Natural killer cell (primary cell): Measurements from ENCODE around the gene MIOS. TPM values are rescaled to one million over a fixed set of nuclear protein-coding genes. Genes with fewer than 3 reads are reported as not detected.
A peak's percentile ranks its signal among the peaks of the same experiment; 100 is the strongest.

Experiments
- ATAC-seq, 3 donors: fragments of 150-1000 bp in 2 of 3; fragments of 200-7000 bp in 1 of 3; cut with Tn5 transposase; 1 replicate in 1 of 3; 2 replicates in 2 of 3; pipeline ENCODE4 v1.10.0; 2021; ENCODE audit warnings: mild to moderate bottlenecking in 2 of 3, moderate library complexity in 2 of 3
- DNase-seq, 2 donors: peaks; one replicate each; pipeline versions ENCODE4 v3.0.0 to v3.0.0-alpha.2; 2013 to 2021; ENCODE audit warnings: mixed read lengths in 1 of 2
- H3K27ac ChIP-seq: one replicate; pipeline ENCODE4 v1.5.1; 2013; ENCODE audit warnings: mild to moderate bottlenecking, low read length
- H3K27me3 ChIP-seq: one replicate; pipeline ENCODE4 v1.6.1; 2013; ENCODE audit warnings: low read length; ENCODE audit not compliant: control insufficient read depth, insufficient read depth
- H3K36me3 ChIP-seq: one replicate; pipeline ENCODE4 v1.6.1; 2013; ENCODE audit warnings: low read length; ENCODE audit not compliant: control insufficient read depth, insufficient read depth
- H3K4me1 ChIP-seq: one replicate; pipeline ENCODE4 v1.6.1; 2013; ENCODE audit warnings: low read length; ENCODE audit not compliant: control insufficient read depth, insufficient read depth
- H3K4me3 ChIP-seq: one replicate; pipeline ENCODE4 v1.5.1; 2013; ENCODE audit warnings: low read length
- H3K9me3 ChIP-seq: one replicate; pipeline ENCODE4 v1.6.1; 2013; ENCODE audit warnings: low read length; ENCODE audit not compliant: control insufficient read depth, insufficient read depth
- H3K27ac Mint-ChIP-seq, 2 donors: one replicate each; pipeline ENCODE4 v1.8.0; 2022; ENCODE audit warnings: mild to moderate bottlenecking in 2 of 2, mixed read lengths in 2 of 2, moderate library complexity in 1 of 2
- H3K27me3 Mint-ChIP-seq, 2 donors: one replicate each; pipeline ENCODE4 v1.8.0; 2022; ENCODE audit warnings: low read depth in 2 of 2, mixed read lengths in 2 of 2
- H3K36me3 Mint-ChIP-seq: one replicate; pipeline ENCODE4 v1.8.0; 2022; ENCODE audit warnings: mixed read lengths
- H3K4me1 Mint-ChIP-seq, 2 donors: one replicate each; pipeline ENCODE4 v1.8.0; 2022; ENCODE audit warnings: mixed read lengths in 2 of 2
- H3K4me3 Mint-ChIP-seq: one replicate; pipeline ENCODE4 v1.8.0; 2022; ENCODE audit warnings: mild to moderate bottlenecking, moderate library complexity, mixed read lengths
- H3K9me3 Mint-ChIP-seq, 2 donors: one replicate each; pipeline ENCODE4 v1.8.0; 2022; ENCODE audit warnings: mixed read lengths in 2 of 2
- CTCF ChIP-seq: fragments of 200-600 bp; IDR thresholded peaks from one replicate; pipeline ENCODE4 v1.8.0; 2022; ENCODE audit warnings: antibody characterized with exemption
- WGBS: methylation state at CpG from one replicate; pipeline ENCODE4 v1.1.7; 2013; ENCODE audit warnings: missing lambda C conversion rate; ENCODE audit not compliant: insufficient coverage; 5-methylcytosine and 5-hydroxymethylcytosine counted together
- intact Hi-C: fragments of 100-400 bp; cut with micrococcal nuclease; formaldehyde crosslinking; loops from one replicate; pipeline ENCODE4 v1.14.2; 2022
- total RNA-seq, 4 donors: library from RNA; stranded (reverse); fragments of 120-200 nt in 1 of 4; gene quantifications; one replicate each; pipeline versions ENCODE4 v1.2.3 to v1.2.4, GENCODE V29; 2013 to 2022

The MIOS gene
- total RNA-seq, 3 donors from 2014 or later (not counting 1 experiment from before 2014, with no cell fraction given), result 23.5 to 30.9 (median 28.9) TPM

DNA sequence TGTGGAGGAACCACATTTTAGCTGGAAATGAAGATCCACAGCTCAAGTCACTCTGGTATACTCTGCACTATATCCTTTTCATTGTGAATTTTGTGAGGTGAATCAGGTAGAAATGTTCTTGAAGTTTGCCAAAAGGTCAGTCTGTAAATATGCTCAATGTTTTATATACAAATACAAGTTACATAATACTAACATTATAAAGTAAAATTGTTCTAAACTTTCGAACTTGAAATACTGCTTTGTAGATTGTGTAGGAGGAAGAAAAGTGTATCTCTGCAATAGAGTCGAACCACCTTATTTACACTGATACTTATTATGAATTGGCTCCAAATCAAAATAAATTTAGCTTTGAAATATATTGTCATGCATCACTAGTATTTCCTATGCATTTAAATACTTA is 7.0 kb downstream of the MIOS start:
- DNase-seq (no peak), ATAC-seq (no peak)
- H3K27me3 ChIP-seq, result no peaks in the 10 kb centered on the region
- H3K4me1 Mint-ChIP-seq, result peaks cover 22 to 23% of the 10 kb centered on the region in 2 donors
- no peak overlapping the region for H3K4me3 ChIP-seq
- intact Hi-C loops, result no loop called here
- H3K36me3 Mint-ChIP-seq, result no peaks in the 10 kb centered on the region
- H3K4me1 ChIP-seq, result peaks cover 7% of the 10 kb centered on the region
- TF ChIP-seq CTCF, result no peak
- WGBS, result no CpG with 5 or more reads among the region's 2 CpGs
- H3K9me3 Mint-ChIP-seq, result no peaks in the 10 kb centered on the region
- no peak overlapping the region for H3K4me3 Mint-ChIP-seq
- no peak overlapping the region for H3K27ac Mint-ChIP-seq
- H3K9me3 ChIP-seq, result no peaks in the 10 kb centered on the region
- H3K36me3 ChIP-seq, result peaks cover 6% of the 10 kb centered on the region
- no peaks in the 10 kb centered on the region for H3K27me3 Mint-ChIP-seq
- no peak overlapping the region for H3K27ac ChIP-seq

- Histone ChIP-seq H3K9me3 (no peaks in the 10 kb centered on the region), H3K36me3 (peaks cover 6% of the 10 kb centered on the region), H3K27me3 (no peaks in the 10 kb centered on the region), H3K4me1 (no peaks in the 10 kb centered on the region), H3K4me3 (no peak overlapping the region), H3K27ac (no peak overlapping the region)
- Mint-ChIP-seq H3K4me3 (no peak overlapping the region), H3K27ac (no peak overlapping the region), H3K27me3 (no peaks in the 10 kb centered on the region), H3K36me3 (no peaks in the 10 kb centered on the region), H3K9me3 (no peaks in the 10 kb centered on the region), H3K4me1 (no peaks in the 10 kb centered on the region)
- TF ChIP-seq CTCF, result no peak
- ATAC-seq (no peak), DNase-seq (no peak)
- intact Hi-C loops, result no loop called here
- WGBS, result 97% methylated on average over 1 of the region's 1 CpG
Observed at GRCh38 chr7:7576344-7576743, 9.7 kb downstream of the MIOS start.

- H3K9me3 Mint-ChIP-seq, result no peaks in the 10 kb centered on the region
Observed at GRCh38 chr7:7577888-7578287, 11.2 kb downstream of the MIOS start.

More at GRCh38 chr7:7577888-7578287, 11.2 kb downstream of the MIOS start:
- H3K27ac ChIP-seq, result no peak overlapping the region
- no peak overlapping the region for H3K4me3 ChIP-seq
- DNase-seq (no peak), ATAC-seq (peak in 1 of 3 donors; percentile 48)
- H3K27me3 ChIP-seq, result no peaks in the 10 kb centered on the region
- no peaks in the 10 kb centered on the region for H3K4me1 ChIP-seq
- no peak overlapping the region for H3K4me3 Mint-ChIP-seq
- H3K9me3 ChIP-seq, result no peaks in the 10 kb centered on the region
- no peaks in the 10 kb centered on the region for H3K4me1 Mint-ChIP-seq
- H3K36me3 ChIP-seq, result peaks cover 3% of the 10 kb centered on the region
- no peaks in the 10 kb centered on the region for H3K27me3 Mint-ChIP-seq
- intact Hi-C loops, result no loop called here
- H3K36me3 Mint-ChIP-seq, result no peaks in the 10 kb centered on the region
- WGBS, result 6% methylated on average over 1 of the region's 1 CpG
- no peak for TF ChIP-seq CTCF
- H3K27ac Mint-ChIP-seq, result no peak overlapping the region
